Chondrocyte (in vitro differentiated cells): ENCODE measurements around the gene COL7A1. TPM values are rescaled to one million over a fixed set of nuclear protein-coding genes. Genes with fewer than 3 reads are reported as not detected.
"Not testable (repeated sequence)": the region's sequence is repeated elsewhere in the genome, so short reads cannot be mapped to it uniquely, and the experiment has no call there.

Experiments used
- DNase-seq: peaks from one replicate; pipeline ENCODE4 v3.0.0; 2021; ENCODE audit warnings: mixed read lengths, low spot score
- H3K27ac Mint-ChIP-seq: one replicate; pipeline ENCODE4 v1.8.0; 2021; ENCODE audit warnings: mild to moderate bottlenecking, moderate library complexity, mixed read lengths; ENCODE audit not compliant: unreplicated experiment
- H3K27me3 Mint-ChIP-seq: 2 replicates; pipeline ENCODE4 v1.8.0; 2021; ENCODE audit warnings: low read depth, mixed read lengths
- H3K36me3 Mint-ChIP-seq: 2 replicates; pipeline ENCODE4 v1.8.0; 2021; ENCODE audit warnings: low read depth, mixed read lengths
- H3K4me1 Mint-ChIP-seq: 2 replicates; pipeline ENCODE4 v1.8.0; 2021; ENCODE audit warnings: low read depth, mild to moderate bottlenecking, mixed read lengths
- H3K4me3 Mint-ChIP-seq: one replicate; pipeline ENCODE4 v1.8.0; 2021; ENCODE audit warnings: mild to moderate bottlenecking, moderate library complexity, mixed read lengths; ENCODE audit not compliant: unreplicated experiment
- H3K9me3 Mint-ChIP-seq: 2 replicates; pipeline ENCODE4 v1.8.0; 2021; ENCODE audit warnings: low read depth, mixed read lengths
- CTCF ChIP-seq: fragments of 200-600 bp; sonication (generic); IDR thresholded peaks from 2 replicates; pipeline ENCODE4 v1.5.0; 2021; ENCODE audit warnings: antibody characterized with exemption, mild to moderate bottlenecking, moderate library complexity
- total RNA-seq: library from RNA; stranded (reverse); gene quantifications from 3 replicates; pipeline ENCODE4 v1.2.1, GENCODE V29; 2021

COL7A1 gene
- total RNA-seq, 1 donor from 2014 or later = 36.6 TPM

DNA sequence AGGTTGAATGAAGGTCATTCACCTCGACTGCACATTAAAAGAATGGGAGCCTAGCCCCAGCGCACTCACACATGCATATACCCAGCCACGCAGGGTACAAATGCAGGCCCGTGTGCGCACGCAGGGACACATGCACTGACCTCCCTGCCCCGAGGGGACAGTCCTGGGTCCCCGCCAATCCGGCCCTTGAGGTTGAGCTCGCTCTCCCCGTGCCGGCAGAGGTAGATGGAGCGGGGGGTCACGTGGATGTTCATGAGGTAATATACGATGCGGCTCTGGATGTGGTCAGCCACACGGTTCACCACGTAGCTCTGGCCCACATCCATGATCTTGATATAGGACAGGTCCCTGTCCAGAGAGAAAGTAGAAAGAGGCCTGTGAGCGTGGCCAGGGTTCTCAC lies 59.0 kb downstream of the COL7A1 start:
- no peaks in the 10 kb centered on the region for H3K4me1 Mint-ChIP-seq

DNA sequence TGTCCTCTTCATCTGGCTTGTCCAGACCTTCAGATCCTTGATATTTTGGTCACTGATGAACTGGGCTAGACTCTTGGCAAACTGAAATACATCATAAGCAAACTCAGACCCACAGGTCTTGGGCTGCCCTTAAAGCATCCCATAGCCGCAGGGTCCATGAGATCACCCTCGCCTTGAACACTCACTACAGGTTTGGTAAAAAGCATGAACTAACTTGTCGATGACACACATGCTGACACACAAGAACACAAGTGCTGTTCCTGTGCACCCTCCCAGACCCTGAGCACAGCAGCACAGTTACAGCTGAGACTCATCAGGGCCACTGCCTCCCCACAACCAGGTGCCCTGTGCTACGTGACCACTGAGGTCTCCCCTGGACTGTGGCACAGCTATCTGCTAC lies 59.6 kb downstream of the COL7A1 start:
- Mint-ChIP-seq H3K9me3 (no peaks in the 10 kb centered on the region), H3K36me3 (peaks cover 40% of the 10 kb centered on the region), H3K27ac (no peak overlapping the region), H3K4me1 (no peaks in the 10 kb centered on the region), H3K4me3 (no peak overlapping the region), H3K27me3 (no peaks in the 10 kb centered on the region)
- TF ChIP-seq CTCF = no peak
- DNase-seq = no peak

More for the DNA sequence above, 59.0 kb downstream of the COL7A1 start:
- no peak overlapping the region for H3K27ac Mint-ChIP-seq
- H3K36me3 Mint-ChIP-seq = peaks cover 40% of the 10 kb centered on the region
- no peaks in the 10 kb centered on the region for H3K9me3 Mint-ChIP-seq
- DNase-seq = no peak
- H3K27me3 Mint-ChIP-seq = no peaks in the 10 kb centered on the region
- TF ChIP-seq CTCF = no peak
- no peak overlapping the region for H3K4me3 Mint-ChIP-seq

- no peaks in the 10 kb centered on the region for H3K4me1 Mint-ChIP-seq
- H3K27ac Mint-ChIP-seq = no peak overlapping the region
- TF ChIP-seq CTCF = no peak
- no peaks in the 10 kb centered on the region for H3K27me3 Mint-ChIP-seq
- no peaks in the 10 kb centered on the region for H3K9me3 Mint-ChIP-seq
- H3K36me3 Mint-ChIP-seq = peaks cover 35% of the 10 kb centered on the region
- H3K4me3 Mint-ChIP-seq = no peak overlapping the region
- no peak for DNase-seq
These were observed 62.2 kb downstream of the COL7A1 start for GRCh38 chr3:48532977-48533337.

DNA sequence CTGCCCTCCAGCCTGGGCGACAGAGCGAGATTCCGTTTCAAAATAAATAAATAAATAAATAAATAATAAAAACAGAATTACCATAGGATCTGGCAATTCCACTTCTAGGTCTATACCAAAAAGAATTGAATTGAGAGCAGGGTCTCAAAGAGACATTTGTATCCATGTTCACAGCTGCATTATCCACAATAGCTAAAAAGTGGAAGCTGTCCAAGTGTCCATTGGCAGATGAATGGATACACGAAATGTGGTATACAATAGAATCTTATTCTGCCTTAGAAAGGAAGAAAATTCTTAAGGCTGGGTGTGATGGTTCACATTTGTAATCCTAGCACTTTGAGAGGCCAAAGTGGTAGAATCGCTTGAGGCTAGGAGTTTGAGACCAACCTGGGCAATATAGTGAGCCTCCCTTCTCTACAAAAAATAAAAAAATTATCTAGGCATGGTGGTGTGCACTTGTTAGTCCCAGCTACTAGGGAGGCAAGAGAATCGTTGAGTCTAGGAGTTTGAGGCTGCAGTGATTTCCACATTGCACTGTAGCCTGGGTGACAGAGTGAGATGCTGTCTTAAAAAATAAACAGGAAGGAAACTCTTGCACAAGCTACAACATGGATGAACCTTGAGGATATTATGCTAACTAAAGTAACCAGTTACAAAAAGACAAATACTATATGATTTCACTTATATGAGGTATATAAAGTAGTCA lies 62.7 kb downstream of the COL7A1 start:
- no peak overlapping the region for H3K27ac Mint-ChIP-seq
- peaks cover 37% of the 10 kb centered on the region for H3K36me3 Mint-ChIP-seq
- H3K9me3 Mint-ChIP-seq = no peaks in the 10 kb centered on the region
- H3K4me1 Mint-ChIP-seq = no peaks in the 10 kb centered on the region
- no peak for TF ChIP-seq CTCF
- no peaks in the 10 kb centered on the region for H3K27me3 Mint-ChIP-seq
- no peak overlapping the region for H3K4me3 Mint-ChIP-seq
- no peak for DNase-seq

- H3K4me1 Mint-ChIP-seq, H3K9me3 Mint-ChIP-seq, H3K27me3 Mint-ChIP-seq, H3K27ac Mint-ChIP-seq, H3K4me3 Mint-ChIP-seq, DNase-seq: not testable (repeated sequence)
- H3K36me3 Mint-ChIP-seq = peaks cover 35% of the 10 kb centered on the region
These were observed 64.4 kb downstream of the COL7A1 start for GRCh38 chr3:48530701-48531100.

DNA sequence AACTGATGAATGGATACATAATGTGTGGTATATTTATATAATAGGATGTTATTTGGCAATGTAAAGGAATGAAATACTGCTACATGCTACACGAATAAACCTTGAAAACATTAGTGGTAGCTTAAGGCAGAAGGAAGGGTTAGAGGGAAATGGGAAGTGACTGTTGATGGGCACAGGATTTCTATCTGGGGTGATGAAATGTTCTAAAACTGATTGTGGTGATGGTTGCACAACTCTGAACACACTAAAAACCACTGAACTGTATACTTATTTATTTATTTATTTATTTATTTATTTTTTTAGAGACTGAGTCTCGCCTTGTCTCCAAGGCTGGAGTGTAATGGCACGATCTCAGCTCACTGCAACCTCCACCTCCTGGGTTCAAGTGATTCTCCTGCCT lies 66.4 kb downstream of the COL7A1 start:
- Mint-ChIP-seq H3K27me3 (no peaks in the 10 kb centered on the region), H3K9me3 (no peaks in the 10 kb centered on the region), H3K4me1 (no peaks in the 10 kb centered on the region), H3K4me3 (no peak overlapping the region), H3K36me3 (peaks cover 27% of the 10 kb centered on the region), H3K27ac (no peak overlapping the region)
- no peak for DNase-seq
- TF ChIP-seq CTCF = no peak
